OCI-M2 (cell line): ENCODE data around the gene TMEM40.
"Not testable (repeated sequence)": the region's sequence is repeated elsewhere in the genome, so short reads cannot be mapped to it uniquely, and the experiment has no call there.

Source experiments
- DNase-seq: peaks from one replicate; lab custom pipeline; 2025; ENCODE audit not compliant: unreplicated experiment; lab: John Stamatoyannopoulos, UW

TMEM40 gene

GRCh38 chr3:12777171-12777570 is 18.1 kb upstream of the TMEM40 start:
- no peak for DNase-seq

GRCh38 chr3:12775970-12776369 is 16.9 kb upstream of the TMEM40 start:
- not testable (repeated sequence) for DNase-seq

- DNase-seq = no peak
Observed at GRCh38 chr3:12775226-12775625, 16.2 kb upstream of the TMEM40 start.

GRCh38 chr3:12774619-12775018 is 15.6 kb upstream of the TMEM40 start:
- DNase-seq = no peak

GRCh38 chr3:12773710-12774086 is 14.6 kb upstream of the TMEM40 start:
- no peak for DNase-seq

GRCh38 chr3:12773030-12773709 is 14.1 kb upstream of the TMEM40 start:
- DNase-seq = no peak

GRCh38 chr3:12772462-12772861 is 13.4 kb upstream of the TMEM40 start:
- no peak for DNase-seq

GRCh38 chr3:12771236-12771635 is 12.2 kb upstream of the TMEM40 start:
- DNase-seq = no peak

GRCh38 chr3:12769761-12770160 is 10.7 kb upstream of the TMEM40 start:
- DNase-seq = no peak

GRCh38 chr3:12768579-12769527 is 9.8 kb upstream of the TMEM40 start:
- DNase-seq = no peak

- no peak for DNase-seq
Observed at GRCh38 chr3:12766541-12766940, 7.5 kb upstream of the TMEM40 start.

GRCh38 chr3:12764171-12764776 is 5.2 kb upstream of the TMEM40 start:
- DNase-seq = no peak

- no peak for DNase-seq
Observed at GRCh38 chr3:12759693-12760565, 870 bp upstream of the TMEM40 start.

GRCh38 chr3:12758025-12758781 is 856 bp downstream of the TMEM40 start:
- DNase-seq = no peak

GRCh38 chr3:12756635-12757034 is 2.4 kb downstream of the TMEM40 start:
- no peak for DNase-seq

- DNase-seq = no peak
Observed at GRCh38 chr3:12756175-12756574, 2.9 kb downstream of the TMEM40 start.

GRCh38 chr3:12755754-12756153 is 3.3 kb downstream of the TMEM40 start:
- DNase-seq = no peak

GRCh38 chr3:12754313-12754712 is 4.7 kb downstream of the TMEM40 start:
- DNase-seq = no peak

GRCh38 chr3:12753275-12754028 is 5.6 kb downstream of the TMEM40 start:
- DNase-seq = no peak
